NT2/D1 (cell line): ENCODE data around the gene CNOT4.

Experiments
- SUZ12 ChIP-seq: IDR thresholded peaks from 2 replicates; pipeline ENCODE4 v1.6.1; 2011; ENCODE audit not compliant: insufficient read length, insufficient read depth; ENCODE audit errors: extremely low read depth
- YY1 ChIP-seq: IDR thresholded peaks from 2 replicates; pipeline ENCODE4 v1.6.1; 2011; ENCODE audit not compliant: insufficient read length, insufficient read depth
- ZNF274 ChIP-seq: IDR thresholded peaks from 2 replicates; pipeline ENCODE4 v1.6.1; 2011; ENCODE audit warnings: mild to moderate bottlenecking, low read depth, low read length

- TF ChIP-seq YY1 (no peak), SUZ12 (no peak), ZNF274 (no peak)
Observed at GRCh38 chr7:135390829-135391228, 119.1 kb downstream of the CNOT4 start.
